ENCODE data around the gene PRCD. TPM values are rescaled to one million over a fixed set of nuclear protein-coding genes. Genes with fewer than 3 reads are reported as not detected.

Gene PRCD
- total RNA-seq, 4 donors from 2014 or later: 2.3 to 20.0 (median 3.5) TPM

- no peak for DNase-seq (ENCODE audit: low spot score)
- no peak for TF ChIP-seq CTCF (IDR thresholded peaks at IDR 0.05)
Observed at GRCh38 chr17:76572201-76572910, 32.5 kb downstream of the PRCD start.

GRCh38 chr17:76573096-76573495 lies 33.3 kb downstream of the PRCD start:
- TF ChIP-seq CTCF (IDR thresholded peaks at IDR 0.05): no peak
- no peak for DNase-seq (ENCODE audit: low spot score)
- ATAC-seq (ENCODE audit: low FRiP score): no peak

More at GRCh38 chr17:76572201-76572910, 32.5 kb downstream of the PRCD start:
- ATAC-seq (ENCODE audit: low FRiP score): no peak

DNA sequence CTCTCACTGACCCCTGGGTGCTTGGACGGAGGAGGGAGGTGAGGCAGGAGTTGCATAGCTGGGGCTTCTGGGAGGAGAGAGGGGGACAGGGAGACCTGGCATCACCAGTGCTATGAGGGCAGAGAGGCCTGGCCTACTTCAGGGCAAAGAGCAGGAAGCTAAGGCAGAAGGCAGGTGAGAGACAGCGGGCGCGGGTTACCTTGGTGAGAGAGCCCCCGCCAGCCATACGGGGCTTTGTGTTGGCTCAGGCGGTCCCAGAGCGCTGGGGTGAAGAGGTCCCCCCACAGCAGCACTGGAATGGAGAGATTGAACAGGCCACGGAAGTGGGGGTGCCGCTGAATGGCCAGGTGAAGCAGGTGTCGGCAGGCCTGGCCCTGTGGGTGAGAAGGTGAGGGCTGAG lies 34.3 kb downstream of the PRCD start:
- ATAC-seq (ENCODE audit: low FRiP score): no peak
- TF ChIP-seq CTCF (IDR thresholded peaks at IDR 0.05): no peak
- DNase-seq (ENCODE audit: low spot score): no peak

GRCh38 chr17:76575570-76575969 lies 35.7 kb downstream of the PRCD start:
- no peak for TF ChIP-seq CTCF (IDR thresholded peaks at IDR 0.05)
- no peak for ATAC-seq (ENCODE audit: low FRiP score)
- no peak for DNase-seq (ENCODE audit: low spot score)

DNA sequence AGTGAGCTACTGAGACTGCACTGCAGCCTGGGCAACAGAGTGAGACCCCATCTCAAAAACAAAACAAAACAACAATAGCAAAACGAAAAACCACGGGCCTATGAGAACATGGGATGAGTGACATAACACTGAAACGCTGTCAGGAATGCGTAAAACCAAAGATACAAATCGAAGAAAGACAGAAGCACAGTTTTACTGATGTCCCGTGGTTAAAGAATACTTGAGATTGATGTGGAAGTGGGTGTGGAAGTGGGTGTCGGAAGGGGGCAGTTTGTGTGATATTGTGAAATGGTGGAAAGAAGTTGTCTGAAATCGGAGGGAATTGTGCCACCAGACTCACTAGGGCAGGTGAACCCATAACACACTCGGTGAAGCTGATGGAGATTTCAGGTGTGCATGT lies 36.3 kb downstream of the PRCD start:
- no peak for DNase-seq (ENCODE audit: low spot score)
- no peak for TF ChIP-seq CTCF (IDR thresholded peaks at IDR 0.05)
- ATAC-seq (ENCODE audit: low FRiP score): no peak

- no peak for TF ChIP-seq CTCF (IDR thresholded peaks at IDR 0.05)
- no peak for ATAC-seq (ENCODE audit: low FRiP score)
- DNase-seq (ENCODE audit: low spot score): no peak
Observed at GRCh38 chr17:76577876-76578275, 38.0 kb downstream of the PRCD start.

DNA sequence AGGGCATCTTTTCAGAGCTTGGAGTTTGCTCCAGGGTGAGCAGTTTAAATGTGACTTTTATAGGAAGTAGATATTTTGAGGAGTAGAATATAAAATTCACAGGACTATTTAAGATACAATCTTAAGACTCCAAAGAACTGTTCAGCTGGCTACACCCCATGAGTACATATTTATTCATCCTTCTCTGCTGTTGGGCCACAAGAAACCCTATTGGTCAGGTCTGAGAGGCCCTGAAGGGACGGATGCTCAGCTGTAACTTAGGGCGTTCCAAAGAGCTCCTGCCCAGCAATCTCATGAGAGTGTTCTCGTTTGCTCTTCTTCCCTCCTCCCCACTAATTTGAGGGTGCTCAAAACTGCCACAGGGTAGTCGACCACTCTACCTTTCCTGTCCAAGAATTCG lies 38.5 kb downstream of the PRCD start:
- ATAC-seq (ENCODE audit: low FRiP score): no peak
- no peak for TF ChIP-seq CTCF (IDR thresholded peaks at IDR 0.05)

More for the DNA sequence above, 38.5 kb downstream of the PRCD start:
- no peak for DNase-seq (ENCODE audit: low spot score)

All from omental fat pad (tissue), 4 donors.